Transverse colon (tissue), 4 donors: ENCODE data around the gene SNCG. TPM values are rescaled to one million over a fixed set of nuclear protein-coding genes. Genes with fewer than 3 reads are reported as not detected.
"Not testable (repeated sequence)": the region's sequence is repeated elsewhere in the genome, so short reads cannot be mapped to it uniquely, and the experiment has no call there.

ENCODE experiments used
- DNase-seq: peaks from one replicate; pipeline ENCODE4 v3.0.0-alpha.2; 2019
- H3K27ac ChIP-seq, 4 donors: fragments of 200-600 bp; sonication (generic); 2 replicates each; pipeline ENCODE4 v1.5.1; 2016 to 2018; ENCODE audit warnings: inconsistent platforms in 4 of 4
- H3K27me3 ChIP-seq: fragments of 200-600 bp; sonication (generic); 2 replicates; pipeline ENCODE4 v1.5.1; 2017; ENCODE audit warnings: inconsistent platforms
- H3K36me3 ChIP-seq, 4 donors: fragments of 200-600 bp; sonication (generic); 2 replicates each; pipeline ENCODE4 v1.5.1; 2017 to 2019; ENCODE audit warnings: inconsistent platforms in 4 of 4
- H3K4me1 ChIP-seq, 4 donors: fragments of 200-600 bp; sonication (generic); 2 replicates each; pipeline ENCODE4 v1.5.1; 2017 to 2020; ENCODE audit warnings: inconsistent platforms in 4 of 4
- H3K4me3 ChIP-seq, 4 donors: fragments of 200-600 bp; sonication (generic); 1 replicate in 1 of 4; 2 replicates in 3 of 4; pipeline versions ENCODE4 v1.5.1 to v1.6.1; 2017 to 2019; ENCODE audit warnings: inconsistent platforms in 4 of 4
- H3K9me3 ChIP-seq, 2 donors: fragments of 200-600 bp; sonication (generic); 2 replicates each; pipeline ENCODE4 v1.5.1; 2017 to 2019; ENCODE audit warnings: inconsistent platforms in 2 of 2
- CTCF ChIP-seq, 5 experiments: fragments of 200-600 bp in 3 of 5; fragments of 450-650 bp in 2 of 5; sonication (generic) in 3 of 5; IDR thresholded peaks; 1 replicate in 2 of 5; 2 replicates in 3 of 5; pipeline ENCODE4 v1.5.1; 2016 to 2017; ENCODE audit warnings: antibody characterized with exemption in 5 of 5, inconsistent platforms in 3 of 5, mild to moderate bottlenecking in 2 of 5, moderate library complexity in 1 of 5
- EP300 ChIP-seq: sonication (generic); formaldehyde crosslinking; IDR thresholded peaks from one replicate; pipeline ENCODE4 v1.6.1; 2017; ENCODE audit warnings: antibody characterized with exemption, low read depth
- POLR2A ChIP-seq: fragments of 450-650 bp; IDR thresholded peaks from one replicate; pipeline ENCODE4 v1.6.1; 2016; ENCODE audit warnings: antibody characterized with exemption, mild to moderate bottlenecking, moderate library complexity
- POLR2AphosphoS5 ChIP-seq, 3 donors: sonication (generic); formaldehyde crosslinking; IDR thresholded peaks; one replicate each; pipeline ENCODE4 v1.6.1; 2016; ENCODE audit warnings: antibody characterized with exemption in 3 of 3
- WGBS, 2 donors: methylation state at CpG; one replicate each; pipeline ENCODE4 v1.1.5; 2018; ENCODE audit warnings: low coverage in 1 of 2; 5-methylcytosine and 5-hydroxymethylcytosine counted together
- in situ Hi-C, 4 donors: fragments of 200-750 bp; cut with MboI; loops; one replicate each; pipeline versions ENCODE4 v1.15.0 to v1.15.1; 2017; ENCODE audit warnings: low sequenced_read_pairs in 3 of 4, low pct_ligation_motif_present in 1 of 4, low pct_unique_long_range_greater_than_20kb in 1 of 4
- intact Hi-C: fragments of 100-400 bp; cut with DNase I; formaldehyde crosslinking; loops from one replicate; pipeline ENCODE4 v1.15.1; 2023; ENCODE audit warnings: low total_unique reads
- total RNA-seq, 4 donors: library from RNA; depleted of rRNA; stranded (reverse); fragments of >200 nt; gene quantifications; one replicate each; pipeline ENCODE4 v1.1.0, GENCODE V29; 2016

Gene SNCG
- total RNA-seq, 4 donors from 2014 or later: 7.4 to 7.5 TPM; not detected in 2

GRCh38 chr10:86992456-86992855 lies 34.1 kb downstream of the SNCG start:
- H3K9me3 ChIP-seq: no peaks in the 10 kb centered on the region
- no peaks in the 10 kb centered on the region for H3K4me1 ChIP-seq
- TF ChIP-seq CTCF (IDR thresholded peaks at IDR 0.05) (no peak), POLR2A (no peak), POLR2AphosphoS5 (IDR thresholded peaks at IDR 0.05) (no peak), EP300 (no peak)
- H3K27me3 ChIP-seq: no peaks in the 10 kb centered on the region
- intact Hi-C loops: no loop called here
- H3K4me3 ChIP-seq: no peak overlapping the region
- H3K27ac ChIP-seq: no peak overlapping the region
- in situ Hi-C loops: no loop called here
- no peak for DNase-seq
- H3K36me3 ChIP-seq: no peaks in the 10 kb centered on the region

GRCh38 chr10:86992929-86993328 lies 34.5 kb downstream of the SNCG start:
- Histone ChIP-seq H3K27me3 (no peaks in the 10 kb centered on the region), H3K9me3 (no peaks in the 10 kb centered on the region), H3K36me3 (no peaks in the 10 kb centered on the region), H3K27ac (no peak overlapping the region), H3K4me3 (no peak overlapping the region), H3K4me1 (no peaks in the 10 kb centered on the region)
- 52 to 78% methylated on average over 2 of the region's 2 CpGs for WGBS, 2 donors
- in situ Hi-C loops: no loop called here
- no peak for DNase-seq
- no peak for TF ChIP-seq POLR2AphosphoS5 (IDR thresholded peaks at IDR 0.05)
- TF ChIP-seq POLR2A: no peak
- no peak for TF ChIP-seq EP300
- TF ChIP-seq CTCF (IDR thresholded peaks at IDR 0.05): no peak
- intact Hi-C loops: no loop called here

- H3K27me3 ChIP-seq, H3K4me1 ChIP-seq, DNase-seq, H3K9me3 ChIP-seq, H3K36me3 ChIP-seq, in situ Hi-C loops, H3K27ac ChIP-seq, intact Hi-C loops, H3K4me3 ChIP-seq: not testable (repeated sequence)
- 61 to 77% methylated on average over 4 to 6 of the region's 6 CpGs for WGBS, 2 donors
Observed at GRCh38 chr10:86999802-87000403, 41.5 kb downstream of the SNCG start.

GRCh38 chr10:87000491-87000890 lies 42.1 kb downstream of the SNCG start:
- Histone ChIP-seq H3K4me1 (no peaks in the 10 kb centered on the region), H3K9me3 (no peaks in the 10 kb centered on the region), H3K27me3 (no peaks in the 10 kb centered on the region), H3K27ac (no peak overlapping the region), H3K4me3 (no peak overlapping the region), H3K36me3 (no peaks in the 10 kb centered on the region)
- intact Hi-C loops: no loop called here
- DNase-seq: no peak
- in situ Hi-C loops: no loop called here
- WGBS, 2 donors: 67 to 68% methylated on average over 3 of the region's 3 CpGs
- TF ChIP-seq EP300 (no peak), POLR2A (no peak), CTCF (IDR thresholded peaks at IDR 0.05) (no peak)

- intact Hi-C loops, H3K27me3 ChIP-seq, H3K27ac ChIP-seq, H3K36me3 ChIP-seq, DNase-seq, in situ Hi-C loops, H3K4me1 ChIP-seq, H3K4me3 ChIP-seq, H3K9me3 ChIP-seq: not testable (repeated sequence)
- 50% methylated on average over 1 of the region's 1 CpG; no CpG with 5 or more reads in 1 of the 2 donors for WGBS, 2 donors
Observed at GRCh38 chr10:87007124-87007523, 48.7 kb downstream of the SNCG start.

- H3K36me3 ChIP-seq, H3K4me3 ChIP-seq, intact Hi-C loops, H3K27me3 ChIP-seq, H3K4me1 ChIP-seq, H3K9me3 ChIP-seq, DNase-seq, in situ Hi-C loops, H3K27ac ChIP-seq: not testable (repeated sequence)
- 80 to 81% methylated on average over 1 to 5 of the region's 6 CpGs for WGBS, 2 donors
Observed at GRCh38 chr10:87007674-87008073, 49.3 kb downstream of the SNCG start.

GRCh38 chr10:87008303-87008702 lies 49.9 kb downstream of the SNCG start:
- H3K9me3 ChIP-seq, H3K27me3 ChIP-seq, H3K27ac ChIP-seq, H3K4me3 ChIP-seq, H3K36me3 ChIP-seq, H3K4me1 ChIP-seq, intact Hi-C loops, in situ Hi-C loops: not testable (repeated sequence)
- peak; percentile 58 for DNase-seq
- 67% methylated on average over 6 of the region's 7 CpGs; no CpG with 5 or more reads in 1 of the 2 donors for WGBS, 2 donors

GRCh38 chr10:87009134-87009696 lies 50.8 kb downstream of the SNCG start:
- in situ Hi-C loops, H3K4me3 ChIP-seq, H3K27me3 ChIP-seq, H3K27ac ChIP-seq, intact Hi-C loops, DNase-seq, H3K9me3 ChIP-seq, H3K4me1 ChIP-seq, H3K36me3 ChIP-seq: not testable (repeated sequence)
- 93 to 94% methylated on average over 2 to 15 of the region's 18 CpGs for WGBS, 2 donors
